ENCODE measurements around the gene GTF2A1L.
"Not testable (repeated sequence)": the region's sequence is repeated elsewhere in the genome, so short reads cannot be mapped to it uniquely, and the experiment has no call there.

The GTF2A1L gene

GRCh38 chr2:48613211-48613610 is 4.4 kb upstream of the GTF2A1L start:
- DNase-seq, result no peak

- not testable (repeated sequence) for DNase-seq
Observed at GRCh38 chr2:48614581-48614980, 3.1 kb upstream of the GTF2A1L start.

- DNase-seq, result no peak
Observed at GRCh38 chr2:48619526-48619925, 1.9 kb downstream of the GTF2A1L start.

- DNase-seq, result no peak
Observed at GRCh38 chr2:48620604-48621003, 2.9 kb downstream of the GTF2A1L start.

- not testable (repeated sequence) for DNase-seq
Observed at GRCh38 chr2:48622691-48623090, 5.0 kb downstream of the GTF2A1L start.

GRCh38 chr2:48624696-48625095 is 7.0 kb downstream of the GTF2A1L start:
- DNase-seq, result no peak

- DNase-seq, result no peak
Observed at GRCh38 chr2:48626047-48626446, 8.4 kb downstream of the GTF2A1L start.

- DNase-seq, result no peak
Observed at GRCh38 chr2:48633143-48633542, 15.5 kb downstream of the GTF2A1L start.

GRCh38 chr2:48635786-48636185 is 18.1 kb downstream of the GTF2A1L start:
- no peak for DNase-seq

- DNase-seq, result no peak
Observed at GRCh38 chr2:48638261-48638660, 20.6 kb downstream of the GTF2A1L start.

- DNase-seq, result no peak
Observed at GRCh38 chr2:48651158-48651790, 33.6 kb downstream of the GTF2A1L start.

- no peak for DNase-seq
Observed at GRCh38 chr2:48668992-48669391, 51.3 kb downstream of the GTF2A1L start.

- no peak for DNase-seq
Observed at GRCh38 chr2:48673581-48673980, 55.9 kb downstream of the GTF2A1L start.

- no peak for DNase-seq
Observed at GRCh38 chr2:48674933-48675332, 57.3 kb downstream of the GTF2A1L start.

GRCh38 chr2:48677450-48677849 is 59.8 kb downstream of the GTF2A1L start:
- DNase-seq, result no peak

- no peak for DNase-seq
Observed at GRCh38 chr2:48685126-48685525, 67.5 kb downstream of the GTF2A1L start.

- DNase-seq, result no peak
Observed at GRCh38 chr2:48691935-48692691, 74.5 kb downstream of the GTF2A1L start.

- no peak for DNase-seq
Observed at GRCh38 chr2:48693066-48693465, 75.4 kb downstream of the GTF2A1L start.

- no peak for DNase-seq
Observed at GRCh38 chr2:48693645-48694044, 76.0 kb downstream of the GTF2A1L start.

- no peak for DNase-seq
Observed at GRCh38 chr2:48694149-48694548, 76.5 kb downstream of the GTF2A1L start.

GRCh38 chr2:48695991-48696390 is 78.3 kb downstream of the GTF2A1L start:
- DNase-seq, result no peak

GRCh38 chr2:48696881-48697280 is 79.2 kb downstream of the GTF2A1L start:
- DNase-seq, result no peak

GRCh38 chr2:48699348-48699930 is 81.8 kb downstream of the GTF2A1L start:
- DNase-seq, result no peak

GRCh38 chr2:48703621-48704020 is 86.0 kb downstream of the GTF2A1L start:
- DNase-seq, result not testable (repeated sequence)
